IMR-90 (cell line): ENCODE data around the gene GGNBP2. TPM values are rescaled to one million over a fixed set of nuclear protein-coding genes. Genes with fewer than 3 reads are reported as not detected.

Experiments
- ATAC-seq: fragments of 200-7000 bp; cut with Tn5 transposase; 2 replicates; pipeline ENCODE4 v1.9.1; 2020; ENCODE audit warnings: low read depth, mild to moderate bottlenecking, moderate library complexity
- BruUV-seq: library from RNA; stranded (reverse); fragments of 400-500 nt; replicated peaks from 2 replicates; lab custom pipeline; 2021; lab: Mats Ljungman, UMichigan
- CTCF ChIA-PET: fragments of 300-600 bp; formaldehyde crosslinking; extraction: SDS; loops from one replicate; lab custom pipeline; 2021; ENCODE audit warnings: antibody characterized with exemption; lab: Yijun Ruan, JAX
- POLR2A ChIA-PET: fragments of 300-600 bp; sonication (Branson Sonifier 250); formaldehyde crosslinking; loops from one replicate; lab custom pipeline; 2022; ENCODE audit warnings: antibody characterized with exemption; ENCODE audit not compliant: unreplicated experiment; lab: Charles Lee
- DNase-seq: peaks from one replicate; pipeline ENCODE4 v3.0.0; 2013
- H2AFZ ChIP-seq: replicated peaks from 2 replicates; pipeline ENCODE3; 2013; ENCODE audit warnings: low read length, mild to moderate bottlenecking; ENCODE audit not compliant: poor library complexity
- H2AK5ac ChIP-seq: 2 replicates; pipeline ENCODE4 v1.6.1; 2013; ENCODE audit warnings: low read depth, low read length, inconsistent platforms
- H2AK9ac ChIP-seq: replicated peaks from 2 replicates; pipeline ENCODE3; 2013; ENCODE audit warnings: mild to moderate bottlenecking, low read depth, low read length, moderate library complexity; ENCODE audit not compliant: poor library complexity
- H2BK120ac ChIP-seq: 2 replicates; pipeline ENCODE4 v1.6.1; 2013; ENCODE audit warnings: low read depth, low read length, inconsistent platforms
- H2BK15ac ChIP-seq: 3 replicates; pipeline ENCODE4 v1.6.1; 2013; ENCODE audit warnings: low read depth, low read length, inconsistent platforms
- H2BK20ac ChIP-seq: 2 replicates; pipeline ENCODE4 v1.6.1; 2013; ENCODE audit warnings: low read depth, mild to moderate bottlenecking, inconsistent platforms, low read length, moderate library complexity
- H2BK5ac ChIP-seq: 2 replicates; pipeline ENCODE4 v1.6.1; 2013; ENCODE audit warnings: mild to moderate bottlenecking, low read depth, low read length, inconsistent platforms; ENCODE audit not compliant: poor library complexity, severe bottlenecking
- H3K14ac ChIP-seq: replicated peaks from 2 replicates; pipeline ENCODE4 v1.6.1; 2013; ENCODE audit warnings: low read depth, low read length, inconsistent platforms
- H3K18ac ChIP-seq: 2 replicates; pipeline ENCODE4 v1.6.1; 2013; ENCODE audit warnings: low read depth, low read length, control low read depth
- H3K23ac ChIP-seq: 2 replicates; pipeline ENCODE4 v1.6.1; 2013; ENCODE audit warnings: low read depth, low read length, inconsistent platforms
- H3K27ac ChIP-seq: 2 replicates; pipeline ENCODE4 v1.5.1; 2013; ENCODE audit warnings: mild to moderate bottlenecking, control low read depth, low read length; ENCODE audit not compliant: insufficient read depth
- H3K27me3 ChIP-seq: 2 replicates; pipeline ENCODE4 v1.6.1; 2013; ENCODE audit warnings: low read length; ENCODE audit not compliant: control insufficient read depth, insufficient read depth
- H3K36me3 ChIP-seq: 2 replicates; pipeline ENCODE4 v1.6.1; 2013; ENCODE audit warnings: low read length, mixed read lengths; ENCODE audit not compliant: control insufficient read depth, insufficient read depth
- H3K4ac ChIP-seq: 2 replicates; pipeline ENCODE4 v1.6.1; 2013; ENCODE audit warnings: low read depth, low read length, inconsistent platforms
- H3K4me1 ChIP-seq: 2 replicates; pipeline ENCODE4 v1.6.1; 2013; ENCODE audit warnings: low read length, mixed read lengths; ENCODE audit not compliant: control insufficient read depth, insufficient read depth
- H3K4me2 ChIP-seq: 2 replicates; pipeline ENCODE4 v1.6.1; 2013; ENCODE audit warnings: low read depth, mild to moderate bottlenecking, control low read depth, low read length, moderate library complexity
- H3K4me3 ChIP-seq: 2 replicates; pipeline ENCODE4 v1.5.1; 2013; ENCODE audit warnings: low read depth, mild to moderate bottlenecking, control low read depth, low read length, moderate library complexity; ENCODE audit not compliant: insufficient read depth
- H3K56ac ChIP-seq: 2 replicates; pipeline ENCODE4 v1.6.1; 2013; ENCODE audit warnings: low read length, inconsistent platforms; ENCODE audit not compliant: insufficient read depth; ENCODE audit errors: extremely low read depth
- H3K79me1 ChIP-seq, 2 experiments: 2 replicates each; pipeline ENCODE4 v1.6.1; 2013; ENCODE audit warnings: low read length in 2 of 2, inconsistent platforms in 1 of 2, low read depth in 1 of 2
- H3K9ac ChIP-seq: 2 replicates; pipeline ENCODE4 v1.6.1; 2013; ENCODE audit warnings: low read depth, low read length, control low read depth
- H3K9me1 ChIP-seq: 2 replicates; pipeline ENCODE4 v1.6.1; 2013; ENCODE audit warnings: low read length, inconsistent platforms; ENCODE audit not compliant: insufficient read depth
- H3K9me3 ChIP-seq: 2 replicates; pipeline ENCODE4 v1.6.1; 2013; ENCODE audit warnings: low read length; ENCODE audit not compliant: control insufficient read depth, insufficient read depth
- H4K20me1 ChIP-seq: 2 replicates; pipeline ENCODE4 v1.6.1; 2013; ENCODE audit warnings: low read length, inconsistent platforms; ENCODE audit not compliant: insufficient read depth
- H4K5ac ChIP-seq: 2 replicates; pipeline ENCODE4 v1.6.1; 2013; ENCODE audit warnings: mild to moderate bottlenecking, low read depth, low read length, control low read depth
- H4K8ac ChIP-seq, 2 experiments: 2 replicates each; pipeline ENCODE4 v1.6.1; 2013; ENCODE audit warnings: low read depth in 2 of 2, low read length in 2 of 2, control low read depth in 1 of 2, inconsistent platforms in 1 of 2
- H4K91ac ChIP-seq: 2 replicates; pipeline ENCODE4 v1.6.1; 2013; ENCODE audit warnings: low read depth, low read length, inconsistent platforms; ENCODE audit not compliant: insufficient read depth
- CEBPB ChIP-seq: IDR thresholded peaks from 2 replicates; pipeline ENCODE4 v1.6.1; 2012; ENCODE audit warnings: low read depth, low read length, improper control_type of control experiment
- CHD1 ChIP-seq: IDR thresholded peaks from 2 replicates; pipeline ENCODE4 v1.6.1; 2012; ENCODE audit warnings: low read depth, low read length, improper control_type of control experiment
- CTCF ChIP-seq: conservative IDR thresholded peaks from 2 replicates; pipeline ENCODE4 v1.5.1; 2012; ENCODE audit warnings: mild to moderate bottlenecking, low read depth, low read length, improper control_type of control experiment
- ELK1 ChIP-seq: fragments of 150-350 bp; IDR thresholded peaks from 2 replicates; pipeline ENCODE4 v1.6.1; 2016; ENCODE audit warnings: low read depth, mild to moderate bottlenecking, low read length, moderate library complexity, borderline replicate concordance
- FOS ChIP-seq: fragments of 150-350 bp; IDR thresholded peaks from 2 replicates; pipeline ENCODE4 v1.6.1; 2016; ENCODE audit warnings: low read depth, low read length
- MAFK ChIP-seq: IDR thresholded peaks from 2 replicates; pipeline ENCODE4 v1.6.1; 2012; ENCODE audit warnings: low read depth, low read length, improper control_type of control experiment
- MAZ ChIP-seq: IDR thresholded peaks from 2 replicates; pipeline ENCODE4 v1.6.1; 2012; ENCODE audit warnings: low read depth, mild to moderate bottlenecking, low read length, improper control_type of control experiment, moderate library complexity, borderline replicate concordance
- MXI1 ChIP-seq: IDR thresholded peaks from 2 replicates; pipeline ENCODE4 v1.6.1; 2012; ENCODE audit warnings: low read depth, mild to moderate bottlenecking, low read length, moderate library complexity, borderline replicate concordance
- NFE2L2 ChIP-seq: fragments of 150-350 bp; IDR thresholded peaks from 2 replicates; pipeline ENCODE4 v1.6.1; 2016; ENCODE audit warnings: low read depth, mild to moderate bottlenecking, low read length
- POLR2A ChIP-seq: IDR thresholded peaks from 2 replicates; pipeline ENCODE4 v1.6.1; 2012; ENCODE audit warnings: mild to moderate bottlenecking, low read depth, low read length
- RAD21 ChIP-seq: IDR thresholded peaks from 2 replicates; pipeline ENCODE4 v1.6.1; 2012; ENCODE audit warnings: low read length, improper control_type of control experiment
- RCOR1 ChIP-seq: IDR thresholded peaks from 2 replicates; pipeline ENCODE4 v1.6.1; 2012; ENCODE audit warnings: mild to moderate bottlenecking, low read length, improper control_type of control experiment; ENCODE audit not compliant: insufficient replicate concordance
- RFX5 ChIP-seq: IDR thresholded peaks from 2 replicates; pipeline ENCODE4 v1.8.0; 2012; ENCODE audit warnings: low read depth, mild to moderate bottlenecking, low read length, moderate library complexity
- SMC3 ChIP-seq: fragments of 150-350 bp; IDR thresholded peaks from 2 replicates; pipeline ENCODE4 v1.6.1; 2016; ENCODE audit warnings: low read depth, mild to moderate bottlenecking, antibody characterized with exemption, low read length, moderate library complexity
- USF2 ChIP-seq: fragments of 150-350 bp; IDR thresholded peaks from 2 replicates; pipeline ENCODE4 v1.6.1; 2017; ENCODE audit warnings: mild to moderate bottlenecking, antibody characterized with exemption, low read length, low read depth
- WGBS, 2 experiments: methylation state at CpG; one replicate each; pipeline versions ENCODE4 v1.1.5 to v1.1.7; 2013; ENCODE audit warnings: missing lambda C conversion rate in 2 of 2; ENCODE audit not compliant: insufficient read length in 1 of 2; ENCODE audit errors: extremely low coverage in 2 of 2; 5-methylcytosine and 5-hydroxymethylcytosine counted together
- dilution Hi-C: fragments of 300-500 bp; cut with HindIII; formaldehyde crosslinking; loops from one replicate; pipeline ENCODE4 v1.14.3; 2018; ENCODE audit warnings: low sequenced_read_pairs; ENCODE audit not compliant: unreplicated experiment
- in situ Hi-C: fragments of 300-500 bp; cut with MboI; formaldehyde crosslinking; loops from 3 replicates; pipeline ENCODE4 v1.14.3; 2019; ENCODE audit warnings: low sequenced_read_pairs, inconsistent platforms, mixed read lengths
- intact Hi-C: fragments of 100-400 bp; cut with micrococcal nuclease; formaldehyde crosslinking; loops from 2 replicates; pipeline ENCODE4 v1.10.0; 2022
- polyA plus RNA-seq, 3 experiments: library from polyadenylated mRNA; depleted of rRNA; stranded (reverse); fragments of >200 nt; gene quantifications; 2 replicates each; pipeline ENCODE4 v1.2.3, GENCODE V29; 2012; ENCODE audit warnings: low replicate concordance in 1 of 3
- total RNA-seq: library from RNA; depleted of rRNA; stranded (reverse); fragments of >200 nt; gene quantifications from 2 replicates; pipeline ENCODE4 v1.2.3, GENCODE V29; 2012

Gene GGNBP2
- total and polyA plus RNA-seq, 2 of the 4 experiments (the other 2 are of a cell fraction): 40.7 to 56.2 TPM

- H2BK15ac ChIP-seq: no peak overlapping the region
- no peak overlapping the region for H2BK120ac ChIP-seq
- H3K9ac ChIP-seq: no peak overlapping the region
- no peak overlapping the region for H4K91ac ChIP-seq
- no peak for ATAC-seq
- H3K4me1 ChIP-seq: peaks cover 6% of the 10 kb centered on the region
- intact Hi-C loops (loop anchor here (5.0 kb wide), 1 partner anchor 893 kb away; no protein-coding TSS in a partner anchor), in situ Hi-C loops (loop anchor here (10.0 kb wide), 1 partner anchor 775 kb away; the partner anchor contains the start of gene C17orf78), dilution Hi-C loops (no loop called here)
- no peak overlapping the region for H3K56ac ChIP-seq
- ChIA-PET POLR2A (no interaction called here), CTCF (no interaction called here)
- H3K23ac ChIP-seq: no peak overlapping the region
- peaks cover 7% of the 10 kb centered on the region; the same call in 1 of the 2 replicates for H4K20me1 ChIP-seq
- H4K5ac ChIP-seq: no peak overlapping the region
- no peak overlapping the region for H3K14ac ChIP-seq
- DNase-seq: no peak
- H3K4me3 ChIP-seq: no peak overlapping the region
- H2AK5ac ChIP-seq: no peak overlapping the region
- peaks cover 13% of the 10 kb centered on the region for H3K9me1 ChIP-seq
- WGBS, 2 experiments: 100% methylated on average over 2 of the region's 11 CpGs; no CpG with 5 or more reads in 1 of the 2 experiments
- H3K27me3 ChIP-seq: no peaks in the 10 kb centered on the region
- H2BK20ac ChIP-seq: no peak overlapping the region
- H3K18ac ChIP-seq: no peak overlapping the region
- no peaks in the 10 kb centered on the region for H3K36me3 ChIP-seq
- H2AK9ac ChIP-seq: no peak overlapping the region
- peaks cover 18 to 56% of the 10 kb centered on the region in 2 experiments; a peak in 3 of 4 replicates for H3K79me1 ChIP-seq
- H2AFZ ChIP-seq: no peak overlapping the region
- H3K27ac ChIP-seq: no peak overlapping the region
- H4K8ac ChIP-seq: no peak overlapping the region
- no TSS peak for BruUV-seq
- no peak overlapping the region for H2BK5ac ChIP-seq
- no peak overlapping the region for H3K4me2 ChIP-seq
- H3K4ac ChIP-seq: no peak overlapping the region
- H3K9me3 ChIP-seq: no peaks in the 10 kb centered on the region
- TF ChIP-seq SMC3 (no peak), POLR2A (no peak), MAFK (no peak), NFE2L2 (no peak), CHD1 (no peak), RCOR1 (no peak), MAZ (no peak), ELK1 (no peak), FOS (no peak), USF2 (no peak), MXI1 (no peak), RFX5 (no peak), CTCF (no peak), RAD21 (no peak), CEBPB (no peak)
These were observed 55.0 kb downstream of the GGNBP2 start for GRCh38 chr17:36599546-36600250.
